Ovary (tissue), 9 donors: ENCODE measurements around the gene VAX1. TPM values are rescaled to one million over a fixed set of nuclear protein-coding genes. Genes with fewer than 3 reads are reported as not detected.
"Not testable (repeated sequence)": the region's sequence is repeated elsewhere in the genome, so short reads cannot be mapped to it uniquely, and the experiment has no call there.

ENCODE experiments used
- DNase-seq, 5 donors: peaks; one replicate each; pipeline ENCODE4 v3.0.0-alpha.2; 2019 to 2020
- H3K27ac ChIP-seq, 2 donors: fragments of 200-600 bp; one replicate each; pipeline versions ENCODE4 v1.5.1 to v1.8.0; 2019 to 2022
- H3K27me3 ChIP-seq: fragments of 200-600 bp; one replicate; pipeline ENCODE4 v1.8.0; 2022
- H3K36me3 ChIP-seq: fragments of 200-600 bp; sonication (generic); one replicate; pipeline ENCODE4 v1.5.1; 2019
- H3K4me1 ChIP-seq: one replicate; pipeline ENCODE4 v1.8.1; 2013; ENCODE audit warnings: mild to moderate bottlenecking, moderate library complexity; ENCODE audit not compliant: insufficient read depth
- H3K4me3 ChIP-seq: fragments of 200-600 bp; sonication (generic); one replicate; pipeline ENCODE4 v1.5.1; 2017
- H3K9me3 ChIP-seq, 2 donors: fragments of 200-600 bp in 1 of 2; sonication (generic) in 1 of 2; one replicate each; pipeline versions ENCODE4 v1.5.1 to v1.8.1; 2013 to 2019; ENCODE audit warnings: mild to moderate bottlenecking in 1 of 2, moderate library complexity in 1 of 2
- EP300 ChIP-seq: sonication (generic); formaldehyde crosslinking; IDR thresholded peaks from one replicate; pipeline ENCODE4 v1.6.1; 2017; ENCODE audit warnings: antibody characterized with exemption
- POLR2A ChIP-seq: fragments of 450-650 bp; IDR thresholded peaks from one replicate; pipeline ENCODE4 v1.6.1; 2017; ENCODE audit warnings: antibody characterized with exemption, mild to moderate bottlenecking, moderate library complexity
- WGBS, 3 donors: extraction: QIAGEN DNeasy Blood & Tissue Kit in 1 of 3; methylation state at CpG; one replicate each; pipeline versions ENCODE4 v1.1.5 to v1.1.7; 2013 to 2017; 5-methylcytosine and 5-hydroxymethylcytosine counted together
- intact Hi-C, 4 donors: fragments of 100-400 bp; cut with DNase I; formaldehyde crosslinking; loops; one replicate each; pipeline versions ENCODE4 v1.11.0 to v1.15.1; 2022 to 2023
- microRNA-seq, 3 donors: library from miRNA; unstranded; fragments of <30 nt; microRNA quantifications; one replicate each; pipeline versions ENCODE4 to v1.2.0, GENCODE V29; 2019 to 2020
- polyA plus RNA-seq, 2 donors: library from polyadenylated mRNA; stranded (reverse); fragments of 200-250 nt in 1 of 2; fragments of 350-450 nt in 1 of 2; fragmentation: Illumina TruSeq in 1 of 2; extraction: RNeasy Lipid Tissue Mini Kit (QIAGEN cat#74804) in 1 of 2; gene quantifications; one replicate each; pipeline ENCODE4 v1.2.3, GENCODE V29; 2013 to 2014
- small RNA-seq: library from RNA; depleted of rRNA; stranded (forward); fragments of <200 nt; gene quantifications from one replicate; pipeline ENCODE3, GENCODE V24; 2016
- total RNA-seq, 7 donors: library from RNA; depleted of rRNA in 2 of 7; stranded (reverse); fragments of >200 nt in 2 of 7; fragmentation: NEBNext Ultra II Directional in 3 of 7; extraction: Animal tissue kit (Norgen Biotek cat#: 25700) in 3 of 7; gene quantifications; one replicate each; pipeline versions ENCODE4 v1.1.0 to v1.2.4, GENCODE V29; 2016 to 2023
- TF ChIP-seq, protein P1 (sequence below), 3 donors: fragments of 450-650 bp in 2 of 3; fragments of 200-600 bp in 1 of 3; IDR thresholded peaks; one replicate each; pipeline versions ENCODE4 v1.5.1 to v1.8.0; 2016 to 2022; ENCODE audit warnings: antibody characterized with exemption in 3 of 3, mild to moderate bottlenecking in 1 of 3
- donor health status: DM: no; HTN: no; CAD: no; lungs with moderate emphysema.
- donor health status: DM: no; HTN: no; CAD: no.
- donor health status: Bipolar disorder and iron deficiency.
- donor health status: DM: yes; HTN: yes; CAD: no.
- donor health status: DM: no; HTN: no; CAD: no.
- donor health status: DM: yes; HTN: yes; CAD: no.

The VAX1 gene
- total and polyA plus RNA-seq, 9 donors, result not detected

GRCh38 chr10:117090834-117091233, 47.2 kb downstream of the VAX1 start:
- WGBS, 3 donors, result 92 to 94% (median 92%) methylated on average over 4 of the region's 4 CpGs
- no peaks in the 10 kb centered on the region for H3K36me3 ChIP-seq
- DNase-seq, result no peak
- no peak overlapping the region for H3K4me3 ChIP-seq
- no peak overlapping the region for H3K27ac ChIP-seq
- H3K27me3 ChIP-seq, result no peaks in the 10 kb centered on the region
- H3K4me1 ChIP-seq, result no peaks in the 10 kb centered on the region
- H3K9me3 ChIP-seq, result no peaks in the 10 kb centered on the region
- no peak for TF ChIP-seq POLR2A
- TF ChIP-seq EP300, result no peak
- TF ChIP-seq, protein P1, sequence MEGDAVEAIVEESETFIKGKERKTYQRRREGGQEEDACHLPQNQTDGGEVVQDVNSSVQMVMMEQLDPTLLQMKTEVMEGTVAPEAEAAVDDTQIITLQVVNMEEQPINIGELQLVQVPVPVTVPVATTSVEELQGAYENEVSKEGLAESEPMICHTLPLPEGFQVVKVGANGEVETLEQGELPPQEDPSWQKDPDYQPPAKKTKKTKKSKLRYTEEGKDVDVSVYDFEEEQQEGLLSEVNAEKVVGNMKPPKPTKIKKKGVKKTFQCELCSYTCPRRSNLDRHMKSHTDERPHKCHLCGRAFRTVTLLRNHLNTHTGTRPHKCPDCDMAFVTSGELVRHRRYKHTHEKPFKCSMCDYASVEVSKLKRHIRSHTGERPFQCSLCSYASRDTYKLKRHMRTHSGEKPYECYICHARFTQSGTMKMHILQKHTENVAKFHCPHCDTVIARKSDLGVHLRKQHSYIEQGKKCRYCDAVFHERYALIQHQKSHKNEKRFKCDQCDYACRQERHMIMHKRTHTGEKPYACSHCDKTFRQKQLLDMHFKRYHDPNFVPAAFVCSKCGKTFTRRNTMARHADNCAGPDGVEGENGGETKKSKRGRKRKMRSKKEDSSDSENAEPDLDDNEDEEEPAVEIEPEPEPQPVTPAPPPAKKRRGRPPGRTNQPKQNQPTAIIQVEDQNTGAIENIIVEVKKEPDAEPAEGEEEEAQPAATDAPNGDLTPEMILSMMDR (IDR thresholded peaks at IDR 0.05), result no peak
- intact Hi-C loops, result no loop called here

GRCh38 chr10:117087521-117087920, 50.5 kb downstream of the VAX1 start:
- Histone ChIP-seq H3K36me3 (no peaks in the 10 kb centered on the region), H3K4me3 (no peak overlapping the region), H3K27me3 (no peaks in the 10 kb centered on the region), H3K27ac (no peak overlapping the region), H3K9me3 (no peaks in the 10 kb centered on the region), H3K4me1 (no peaks in the 10 kb centered on the region)
- 80 to 92% (median 81%) methylated on average over 3 of the region's 3 CpGs for WGBS, 3 donors
- intact Hi-C loops, result no loop called here
- TF ChIP-seq POLR2A (no peak), EP300 (no peak)
- TF ChIP-seq, protein P1 (IDR thresholded peaks at IDR 0.05), result no peak
- no peak for DNase-seq

GRCh38 chr10:117086546-117086945, 51.5 kb downstream of the VAX1 start:
- Histone ChIP-seq H3K4me1 (no peaks in the 10 kb centered on the region), H3K4me3 (no peak overlapping the region), H3K36me3 (no peaks in the 10 kb centered on the region), H3K27ac (no peak overlapping the region), H3K27me3 (no peaks in the 10 kb centered on the region), H3K9me3 (no peaks in the 10 kb centered on the region)
- intact Hi-C loops, result no loop called here
- TF ChIP-seq, protein P1 (IDR thresholded peaks at IDR 0.05), result no peak
- TF ChIP-seq POLR2A (no peak), EP300 (no peak)
- WGBS, 3 donors, result 80 to 83% (median 80%) methylated on average over 3 of the region's 3 CpGs
- DNase-seq, result no peak

- H3K27me3 ChIP-seq, H3K4me3 ChIP-seq, H3K9me3 ChIP-seq, H3K4me1 ChIP-seq, H3K27ac ChIP-seq, DNase-seq, intact Hi-C loops, H3K36me3 ChIP-seq: not testable (repeated sequence)
- WGBS, 3 donors, result 75 to 76% (median 75%) methylated on average over 28 to 31 of the region's 31 CpGs
These were observed 53.4 kb downstream of the VAX1 start for GRCh38 chr10:117084421-117085246.

Small RNA genes lying within 50 kb of the gene (microRNA-seq; reads per million reads assigned to microRNA genes)
- gene MIR3663, result 0 reads per million in 3 donors

Small RNA genes lying within 50 kb of the gene (small RNA-seq; reads per million reads assigned to genes)
- gene MIR3663, result not detected

Other genes with a start within 250 kb of the VAX1 start
- gene SHTN1, start 133.1 kb downstream of the VAX1 start, total RNA-seq, result 10 to 100 TPM in 6 of 7 donors, 1 to 10 TPM in 1; 8.6 to 22.1 (median 20.3) TPM
- 10 to 100 TPM in 1 of 2 donors, 1 to 10 TPM in 1; 4.7 to 16.3 TPM for gene SHTN1, start 133.1 kb downstream of the VAX1 start, polyA plus RNA-seq
- gene KCNK18, start 59.2 kb upstream of the VAX1 start, total RNA-seq, result not detected
- gene KCNK18, start 59.2 kb upstream of the VAX1 start, polyA plus RNA-seq, result not detected
- gene SLC18A2, start 102.8 kb upstream of the VAX1 start, total RNA-seq, result 10 to 100 TPM in 1 of 7 donors, 1 to 10 TPM in 6; 2.4 to 12.0 (median 6.3) TPM
- 1 to 10 TPM; 3.4 to 6.7 TPM for gene SLC18A2, start 102.8 kb upstream of the VAX1 start, polyA plus RNA-seq
- 10 to 100 TPM; 19.3 to 49.6 (median 39.9) TPM for gene PDZD8, start 237.2 kb upstream of the VAX1 start, total RNA-seq
- gene PDZD8, start 237.2 kb upstream of the VAX1 start, polyA plus RNA-seq, result 10 to 100 TPM in 1 of 2 donors, 1 to 10 TPM in 1; 8.0 to 24.6 TPM